ENCODE results near the gene CD44. TPM values are rescaled to one million over a fixed set of nuclear protein-coding genes. Genes with fewer than 3 reads are reported as not detected.
A peak's percentile ranks its signal among the peaks of the same experiment; 100 is the strongest.

Gene CD44
- total and polyA plus RNA-seq, 2 donors (not counting 1 experiment from before 2014, with no cell fraction given): 660 to 980 TPM

GRCh38 chr11:35272391-35272902 lies 133.5 kb downstream of the CD44 start:
- Histone ChIP-seq H3K79me2 (ENCODE audit: control insufficient read depth, insufficient read depth, low read length) (no peaks in the 10 kb centered on the region), H3K36me3 (ENCODE audit: control insufficient read depth, insufficient read depth, low read length) (no peaks in the 10 kb centered on the region), H4K20me1 (ENCODE audit: control insufficient read depth, extremely low read depth, insufficient read depth, low read length) (no peaks in the 10 kb centered on the region), H2AFZ (ENCODE audit: low read length) (no peak overlapping the region), H3K4me2 (ENCODE audit: extremely low read depth, insufficient read depth, low read length) (no peak overlapping the region), H3K27ac (ENCODE audit: insufficient read depth, low read length) (no peak overlapping the region), H3K9me3 (ENCODE audit: control insufficient read depth, insufficient read depth, low read depth, low read length) (no peaks in the 10 kb centered on the region), H3K4me3 (replicated peaks in 1 of 4; ENCODE audit: control extremely low read depth in 1 of 4, insufficient read depth in 1 of 4, low read depth in 3 of 4, low read length in 4 of 4) (no peak overlapping the region), H3K27me3 (ENCODE audit: control insufficient read depth, insufficient read depth, low read length) (no peaks in the 10 kb centered on the region), H3K4me1 (ENCODE audit: control insufficient read depth, extremely low read depth, insufficient read depth, low read length) (peaks cover 15% of the 10 kb centered on the region), H3K9ac (ENCODE audit: insufficient read depth, low read length) (no peak overlapping the region)
- TF ChIP-seq CTCF (conservative IDR thresholded peaks at IDR 0.05 in 1 of 2, IDR thresholded peaks at IDR 0.05 in 1 of 2; ENCODE audit: low read depth in 1 of 2, low read length in 2 of 2) (no peak), EZH2 (IDR thresholded peaks at IDR 0.05; ENCODE audit: low read length, missing control alignments) (no peak)
- DNase-seq (ENCODE audit: low read depth in 2 of 2): no peak

GRCh38 chr11:35274909-35275785 lies 136.2 kb downstream of the CD44 start:
- H3K27me3 ChIP-seq (ENCODE audit: control insufficient read depth, insufficient read depth, low read length): no peaks in the 10 kb centered on the region
- H3K4me1 ChIP-seq (ENCODE audit: control insufficient read depth, extremely low read depth, insufficient read depth, low read length): peaks cover 8% of the 10 kb centered on the region
- H3K36me3 ChIP-seq (ENCODE audit: control insufficient read depth, insufficient read depth, low read length): no peaks in the 10 kb centered on the region
- H3K4me3 ChIP-seq (replicated peaks in 1 of 4; ENCODE audit: control extremely low read depth in 1 of 4, insufficient read depth in 1 of 4, low read depth in 3 of 4, low read length in 4 of 4): no peak overlapping the region
- no peak overlapping the region for H3K27ac ChIP-seq (ENCODE audit: insufficient read depth, low read length)
- no peak overlapping the region for H2AFZ ChIP-seq (ENCODE audit: low read length)
- no peak for TF ChIP-seq EZH2 (IDR thresholded peaks at IDR 0.05; ENCODE audit: low read length, missing control alignments)
- TF ChIP-seq CTCF (conservative IDR thresholded peaks at IDR 0.05 in 1 of 2, IDR thresholded peaks at IDR 0.05 in 1 of 2; ENCODE audit: low read depth in 1 of 2, low read length in 2 of 2): no peak
- no peaks in the 10 kb centered on the region for H4K20me1 ChIP-seq (ENCODE audit: control insufficient read depth, extremely low read depth, insufficient read depth, low read length)
- H3K79me2 ChIP-seq (ENCODE audit: control insufficient read depth, insufficient read depth, low read length): no peaks in the 10 kb centered on the region
- DNase-seq (ENCODE audit: low read depth in 2 of 2): peak in 1 of 2 donors; percentile 33
- H3K4me2 ChIP-seq (ENCODE audit: extremely low read depth, insufficient read depth, low read length): no peak overlapping the region
- no peaks in the 10 kb centered on the region for H3K9me3 ChIP-seq (ENCODE audit: control insufficient read depth, insufficient read depth, low read depth, low read length)
- no peak overlapping the region for H3K9ac ChIP-seq (ENCODE audit: insufficient read depth, low read length)

GRCh38 chr11:35275786-35276170 lies 136.8 kb downstream of the CD44 start:
- TF ChIP-seq CTCF (conservative IDR thresholded peaks at IDR 0.05 in 1 of 2, IDR thresholded peaks at IDR 0.05 in 1 of 2; ENCODE audit: low read depth in 1 of 2, low read length in 2 of 2) (no peak), EZH2 (IDR thresholded peaks at IDR 0.05; ENCODE audit: low read length, missing control alignments) (no peak)
- Histone ChIP-seq H3K36me3 (ENCODE audit: control insufficient read depth, insufficient read depth, low read length) (no peaks in the 10 kb centered on the region), H3K4me3 (replicated peaks in 1 of 4; ENCODE audit: control extremely low read depth in 1 of 4, insufficient read depth in 1 of 4, low read depth in 3 of 4, low read length in 4 of 4) (no peak overlapping the region), H4K20me1 (ENCODE audit: control insufficient read depth, extremely low read depth, insufficient read depth, low read length) (no peaks in the 10 kb centered on the region), H2AFZ (ENCODE audit: low read length) (no peak overlapping the region), H3K4me2 (ENCODE audit: extremely low read depth, insufficient read depth, low read length) (no peak overlapping the region), H3K79me2 (ENCODE audit: control insufficient read depth, insufficient read depth, low read length) (no peaks in the 10 kb centered on the region), H3K9me3 (ENCODE audit: control insufficient read depth, insufficient read depth, low read depth, low read length) (no peaks in the 10 kb centered on the region), H3K27ac (ENCODE audit: insufficient read depth, low read length) (no peak overlapping the region), H3K4me1 (ENCODE audit: control insufficient read depth, extremely low read depth, insufficient read depth, low read length) (peaks cover 8% of the 10 kb centered on the region), H3K9ac (ENCODE audit: insufficient read depth, low read length) (no peak overlapping the region), H3K27me3 (ENCODE audit: control insufficient read depth, insufficient read depth, low read length) (no peaks in the 10 kb centered on the region)
- DNase-seq (ENCODE audit: low read depth in 2 of 2): no peak
